Measurements from ENCODE around the gene ITSN2. TPM values are rescaled to one million over a fixed set of nuclear protein-coding genes. Genes with fewer than 3 reads are reported as not detected.

The ITSN2 gene
- total RNA-seq, 4 donors from 2014 or later, result 107 to 198 (median 116) TPM

- H3K27ac ChIP-seq, result no peak overlapping the region
- 89 to 93% methylated on average over 9 of the region's 9 CpGs for whole genome bisulfite sequencing, 2 donors
- intact Hi-C loops (cut with DNase I), result loop anchor here (5.0 kb wide), 1 partner anchor 157 kb away; no protein-coding TSS in a partner anchor
- H3K36me3 ChIP-seq, result peaks cover 0 to 4% of the 10 kb centered on the region in 2 donors
- no peak overlapping the region for H3K4me3 ChIP-seq (replicated peaks in 1 of 3)
- H3K27me3 ChIP-seq, result no peaks in the 10 kb centered on the region
- DNase-seq, result no peak
- no peaks in the 10 kb centered on the region for H3K4me1 ChIP-seq
- TF ChIP-seq CTCF (IDR thresholded peaks at IDR 0.05) (no peak), POLR2A (IDR thresholded peaks at IDR 0.05) (no peak)
- no peaks in the 10 kb centered on the region for H3K9me3 ChIP-seq
These were observed 134.7 kb downstream of the ITSN2 start for GRCh38 chr2:24225499-24226242.

- H3K9me3 ChIP-seq, result no peaks in the 10 kb centered on the region
- H3K4me3 ChIP-seq (replicated peaks in 1 of 3), result no peak overlapping the region
- H3K36me3 ChIP-seq, result peaks cover 8 to 25% of the 10 kb centered on the region in 2 donors
These were observed 137.4 kb downstream of the ITSN2 start for GRCh38 chr2:24222946-24223345.

GRCh38 chr2:24221343-24222050, 138.8 kb downstream of the ITSN2 start:
- no peak for DNase-seq
- Histone ChIP-seq H3K27me3 (no peaks in the 10 kb centered on the region), H3K36me3 (peaks cover 9 to 37% of the 10 kb centered on the region in 2 donors), H3K4me1 (no peaks in the 10 kb centered on the region), H3K4me3 (replicated peaks in 1 of 3) (no peak overlapping the region), H3K27ac (no peak overlapping the region), H3K9me3 (no peaks in the 10 kb centered on the region)
- intact Hi-C loops (cut with DNase I), result no loop called here
- no peak for TF ChIP-seq POLR2A (IDR thresholded peaks at IDR 0.05)
- TF ChIP-seq CTCF (IDR thresholded peaks at IDR 0.05), result no peak
- 94 to 96% methylated on average over 6 of the region's 6 CpGs for WGBS, 2 donors

More at GRCh38 chr2:24222946-24223345, 137.4 kb downstream of the ITSN2 start:
- no peak overlapping the region for H3K27ac ChIP-seq
- no peak for TF ChIP-seq POLR2A (IDR thresholded peaks at IDR 0.05)
- TF ChIP-seq CTCF (IDR thresholded peaks at IDR 0.05), result no peak
- H3K4me1 ChIP-seq, result no peaks in the 10 kb centered on the region
- intact Hi-C loops (cut with DNase I), result no loop called here
- DNase-seq, result no peak
- WGBS, 2 donors, result 82 to 91% methylated on average over 6 of the region's 6 CpGs
- H3K27me3 ChIP-seq, result no peaks in the 10 kb centered on the region

GRCh38 chr2:24220554-24221291, 139.6 kb downstream of the ITSN2 start:
- peaks cover 17 to 41% of the 10 kb centered on the region in 2 donors for H3K36me3 ChIP-seq
- H3K27me3 ChIP-seq, result no peaks in the 10 kb centered on the region

More at GRCh38 chr2:24220554-24221291, 139.6 kb downstream of the ITSN2 start:
- no peaks in the 10 kb centered on the region for H3K4me1 ChIP-seq
- intact Hi-C loops (cut with DNase I), result no loop called here
- WGBS, 2 donors, result 94% methylated on average over 20 of the region's 20 CpGs
- no peak overlapping the region for H3K4me3 ChIP-seq (replicated peaks in 1 of 3)
- no peaks in the 10 kb centered on the region for H3K9me3 ChIP-seq
- no peak overlapping the region for H3K27ac ChIP-seq
- no peak for DNase-seq
- TF ChIP-seq CTCF (IDR thresholded peaks at IDR 0.05) (no peak), POLR2A (IDR thresholded peaks at IDR 0.05) (no peak)
